GM19035 (cell line): ENCODE measurements around the gene NMT1.
"Not testable (repeated sequence)": the region's sequence is repeated elsewhere in the genome, so short reads cannot be mapped to it uniquely, and the experiment has no call there.

Experiments used
- ATAC-seq: cut with Tn5 transposase; IDR thresholded peaks from one replicate; pipeline ENCODE4 v1.9.1; 2021; ENCODE audit not compliant: unreplicated experiment

NMT1 gene

DNA sequence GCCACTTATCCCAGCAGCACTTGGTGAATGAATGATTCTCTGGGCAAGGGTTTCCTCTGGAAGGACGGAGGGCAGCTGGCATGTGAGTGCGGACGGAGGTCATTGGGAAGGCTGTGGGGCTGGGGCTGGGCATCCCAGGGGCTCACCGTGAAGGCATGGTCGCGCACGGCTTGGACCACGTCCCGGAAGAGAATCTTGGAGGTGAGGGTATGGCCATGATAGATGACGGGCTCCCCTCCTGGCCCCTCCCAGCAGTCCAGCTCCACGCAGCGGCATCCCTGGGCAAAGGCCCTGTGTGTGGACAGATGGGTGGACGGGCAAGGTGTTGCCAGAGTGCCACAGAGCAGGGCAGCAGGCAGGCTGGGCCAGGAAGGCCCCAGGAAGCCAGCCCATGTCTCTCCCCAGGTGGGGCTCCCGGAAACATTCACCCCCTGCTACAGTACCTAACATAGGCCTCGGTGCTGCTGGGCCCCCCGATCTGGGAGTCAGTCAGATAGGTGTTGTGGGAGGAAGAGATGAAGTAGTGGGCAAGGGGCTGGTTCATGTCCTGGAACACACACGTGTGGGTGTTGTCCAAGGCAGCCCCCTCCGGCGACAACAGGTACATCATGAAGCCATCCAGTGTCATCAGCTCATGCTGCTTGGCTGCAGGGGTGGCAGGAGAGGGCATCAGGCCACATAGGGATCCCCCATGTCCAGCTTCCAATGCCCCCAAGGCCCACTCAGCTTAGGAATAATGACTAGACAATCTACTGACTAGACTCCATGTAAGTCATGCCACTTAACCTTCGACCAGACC, 56.9 kb downstream of the NMT1 start:
- ATAC-seq: no peak

DNA sequence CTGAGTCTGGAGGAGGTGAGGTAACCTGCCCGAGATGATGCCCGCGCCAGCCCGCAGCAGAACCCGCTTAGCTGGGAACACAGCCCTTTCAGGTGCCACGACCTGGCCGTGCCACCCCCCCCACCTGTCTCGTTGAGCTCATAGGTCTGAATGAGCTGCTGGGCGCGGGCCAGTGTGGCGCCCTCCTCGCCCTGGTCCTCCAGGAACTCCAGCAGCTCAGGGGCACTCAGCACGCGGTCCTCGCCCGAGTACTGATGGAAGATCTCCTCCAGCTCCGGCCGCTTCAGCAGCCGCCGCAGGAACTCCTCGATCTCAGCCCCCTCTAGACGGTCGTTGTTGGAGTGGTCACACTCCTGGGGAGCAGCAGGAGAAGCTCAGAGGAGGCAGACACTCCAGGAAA, 57.6 kb downstream of the NMT1 start:
- ATAC-seq: no peak

DNA sequence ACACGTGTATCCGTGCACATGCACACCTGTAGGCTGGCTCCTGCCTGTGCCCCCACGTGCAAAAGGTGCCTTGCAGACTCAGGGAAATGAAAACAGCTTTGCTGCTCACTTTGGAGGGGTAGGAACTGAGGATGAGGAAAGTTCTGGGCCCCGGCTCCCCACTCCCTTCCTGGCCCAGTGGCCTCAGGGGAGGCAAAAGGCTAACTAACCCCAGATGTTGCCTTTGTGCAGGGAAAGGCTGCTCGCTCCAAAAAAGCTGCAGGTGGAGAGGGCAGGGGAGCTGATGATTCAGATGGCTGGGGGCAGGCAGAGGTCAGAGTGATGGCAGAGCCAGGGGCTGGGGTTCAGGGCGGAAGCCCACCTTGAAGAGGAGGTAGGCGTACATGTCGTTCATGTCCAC, 58.8 kb downstream of the NMT1 start:
- ATAC-seq: no peak

DNA sequence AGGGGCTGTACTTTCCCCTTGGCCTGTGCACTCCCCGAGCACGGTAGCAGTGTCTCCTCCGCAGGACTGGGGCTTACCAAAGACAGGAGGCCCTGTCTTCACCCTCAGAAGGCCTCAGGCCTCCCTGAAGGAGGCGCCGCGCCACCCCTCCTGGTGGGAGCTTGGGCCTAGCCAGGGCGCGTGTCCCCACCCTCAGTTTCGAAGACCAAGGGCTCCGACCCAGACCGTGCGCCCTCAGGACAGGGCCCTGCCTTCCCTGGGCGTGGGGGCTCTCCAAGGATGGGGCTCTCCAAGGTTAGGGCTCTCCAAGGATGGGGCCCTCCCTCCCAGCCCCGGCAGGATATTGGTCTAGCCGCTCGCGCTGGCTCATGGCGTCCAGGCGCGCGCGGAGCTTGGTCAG, 59.4 kb downstream of the NMT1 start:
- ATAC-seq: no peak

DNA sequence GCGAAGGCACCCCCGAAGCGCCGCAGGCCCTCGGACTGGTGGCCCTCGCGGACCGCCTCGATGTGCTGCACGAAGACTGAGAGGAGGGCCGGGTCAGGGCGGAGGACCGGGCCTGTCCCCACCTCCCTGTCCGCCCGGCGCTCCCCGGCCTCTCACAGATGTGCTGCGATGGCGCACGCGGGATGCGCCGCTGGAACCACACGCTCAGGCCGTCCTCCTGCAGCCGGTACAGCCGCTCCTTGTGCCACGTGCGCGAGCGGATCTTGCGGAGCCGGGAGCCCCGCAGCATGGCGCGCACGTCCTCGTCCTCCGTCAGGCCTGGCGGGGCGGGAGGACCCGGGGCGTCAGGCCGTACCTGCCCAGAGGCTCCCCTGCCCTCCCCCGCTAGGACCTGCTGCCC, 59.9 kb downstream of the NMT1 start:
- no peak for ATAC-seq

DNA sequence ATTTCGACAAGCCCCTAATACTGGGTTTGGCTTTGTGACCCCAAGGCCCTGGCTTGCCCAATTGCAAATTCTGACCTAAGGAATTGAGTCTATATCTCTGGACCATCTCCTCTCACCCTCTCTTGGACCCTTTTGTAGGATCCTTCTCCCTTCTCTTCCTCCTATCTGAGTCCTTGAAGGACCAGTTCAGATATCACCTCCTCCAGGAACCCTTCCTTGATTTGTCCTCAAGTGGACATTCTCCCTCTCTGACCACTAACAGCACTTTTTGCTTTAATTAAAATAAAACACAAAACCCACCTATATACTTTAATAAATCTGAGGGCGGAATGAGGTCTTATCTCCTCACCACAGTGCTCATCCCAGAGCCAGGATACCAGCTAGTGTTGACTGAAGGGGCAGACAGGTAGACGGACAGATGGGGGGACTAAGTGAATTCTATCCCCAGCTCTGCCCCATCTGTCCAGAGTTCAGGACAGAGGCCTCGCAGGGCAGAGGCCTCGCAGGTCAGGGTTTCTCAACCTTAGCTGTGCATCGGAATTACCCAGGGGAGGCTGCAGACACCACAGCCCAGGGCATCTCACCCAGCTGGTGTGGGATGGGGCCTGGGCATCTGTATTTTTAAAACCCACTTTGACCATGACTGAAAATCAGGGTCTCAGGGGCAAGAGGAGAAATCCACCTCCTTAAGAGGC, 62.1 kb downstream of the NMT1 start:
- ATAC-seq: no peak

DNA sequence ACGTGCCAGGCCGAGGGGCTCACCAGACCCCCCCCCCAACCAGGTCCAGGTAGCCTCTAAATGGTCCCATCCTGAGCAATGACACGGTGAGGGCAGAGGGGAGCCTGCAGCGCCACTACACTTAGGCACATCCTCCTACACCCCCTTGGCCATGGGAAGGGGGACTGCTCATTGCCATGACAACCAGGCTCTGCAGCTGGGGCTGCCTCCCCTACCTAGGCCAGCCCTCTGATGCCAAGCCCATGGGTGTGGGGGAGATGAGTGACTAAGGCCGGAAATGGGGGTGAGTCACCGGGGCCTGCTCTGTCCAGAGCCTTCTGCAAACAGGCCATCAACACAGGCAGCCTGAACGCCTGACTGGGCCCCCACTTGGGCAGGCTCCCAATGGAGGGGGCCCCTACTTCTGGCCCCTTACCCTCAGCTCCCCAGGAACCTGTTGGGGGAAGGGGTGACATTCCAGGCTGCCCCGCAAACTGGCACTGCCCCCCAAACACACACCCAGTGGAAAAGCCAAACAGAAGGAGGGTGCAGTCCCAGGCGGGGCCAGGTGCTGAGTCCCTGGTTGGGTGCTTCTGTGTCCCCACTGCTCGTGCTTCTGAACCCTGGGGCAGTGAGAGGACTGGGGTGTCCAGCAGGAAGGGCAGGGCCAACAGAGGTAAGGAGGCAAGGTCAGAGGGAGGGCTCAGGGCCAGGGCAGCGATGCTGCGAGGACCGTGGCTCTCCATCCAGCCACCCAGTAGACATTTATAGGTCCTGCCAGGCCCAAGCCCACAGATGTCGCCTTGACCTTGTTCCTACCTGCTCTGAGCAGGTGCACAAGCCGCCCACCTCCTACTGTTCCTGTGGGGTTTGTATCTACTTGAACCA, 63.0 kb downstream of the NMT1 start:
- ATAC-seq: no peak

DNA sequence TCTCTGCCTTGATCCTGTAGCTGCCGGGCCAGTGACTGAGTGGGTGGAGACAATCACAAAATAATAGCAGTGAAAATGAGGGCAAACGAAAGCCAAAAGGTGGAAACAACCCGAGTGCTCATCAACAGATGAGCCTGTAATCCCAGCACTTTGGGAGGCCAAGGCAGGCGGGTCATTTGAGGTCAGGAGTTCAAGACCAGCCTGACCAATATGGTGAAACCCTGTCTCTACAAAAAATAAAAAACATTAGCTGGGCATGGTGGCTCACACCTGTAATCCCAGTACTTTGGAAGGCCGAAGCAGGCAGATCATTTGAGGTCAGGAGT, 63.6 kb downstream of the NMT1 start:
- ATAC-seq: not testable (repeated sequence)

DNA sequence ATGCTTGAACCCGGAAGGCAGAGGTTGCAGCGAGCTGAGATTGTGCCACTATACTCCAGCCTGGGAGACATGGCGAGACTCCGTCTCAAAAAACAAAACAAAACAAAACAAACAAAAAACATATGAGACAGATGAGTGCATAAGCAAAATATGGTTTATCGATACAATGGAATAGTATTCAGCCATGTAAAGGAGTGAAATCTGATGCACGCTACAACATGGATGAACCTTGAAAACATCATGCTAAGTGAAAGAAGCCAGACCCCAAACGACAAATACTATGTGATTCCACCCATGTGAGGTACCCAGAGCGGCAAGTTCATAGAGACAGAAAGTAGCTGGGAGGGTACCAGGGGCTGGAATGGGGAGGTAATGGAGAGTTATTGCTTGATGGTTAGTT, 64.4 kb downstream of the NMT1 start:
- ATAC-seq: no peak

DNA sequence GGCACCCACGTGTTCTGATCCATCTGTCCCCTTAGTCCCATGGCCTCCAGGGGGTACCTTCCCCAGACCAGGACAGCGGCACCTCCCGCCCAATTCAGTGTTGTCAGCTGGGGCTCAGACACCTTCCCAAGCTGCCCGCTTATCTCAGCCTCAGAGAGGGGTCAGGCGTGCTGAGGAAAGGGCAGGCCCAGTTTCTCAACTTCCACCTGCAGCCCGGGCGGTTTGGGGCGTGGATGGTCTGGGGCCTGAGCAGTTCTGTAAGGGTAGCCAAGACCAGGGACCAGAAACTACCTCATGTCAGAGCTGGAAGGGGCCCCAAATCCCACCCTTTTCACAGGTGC, 66.1 kb downstream of the NMT1 start:
- ATAC-seq: no peak

DNA sequence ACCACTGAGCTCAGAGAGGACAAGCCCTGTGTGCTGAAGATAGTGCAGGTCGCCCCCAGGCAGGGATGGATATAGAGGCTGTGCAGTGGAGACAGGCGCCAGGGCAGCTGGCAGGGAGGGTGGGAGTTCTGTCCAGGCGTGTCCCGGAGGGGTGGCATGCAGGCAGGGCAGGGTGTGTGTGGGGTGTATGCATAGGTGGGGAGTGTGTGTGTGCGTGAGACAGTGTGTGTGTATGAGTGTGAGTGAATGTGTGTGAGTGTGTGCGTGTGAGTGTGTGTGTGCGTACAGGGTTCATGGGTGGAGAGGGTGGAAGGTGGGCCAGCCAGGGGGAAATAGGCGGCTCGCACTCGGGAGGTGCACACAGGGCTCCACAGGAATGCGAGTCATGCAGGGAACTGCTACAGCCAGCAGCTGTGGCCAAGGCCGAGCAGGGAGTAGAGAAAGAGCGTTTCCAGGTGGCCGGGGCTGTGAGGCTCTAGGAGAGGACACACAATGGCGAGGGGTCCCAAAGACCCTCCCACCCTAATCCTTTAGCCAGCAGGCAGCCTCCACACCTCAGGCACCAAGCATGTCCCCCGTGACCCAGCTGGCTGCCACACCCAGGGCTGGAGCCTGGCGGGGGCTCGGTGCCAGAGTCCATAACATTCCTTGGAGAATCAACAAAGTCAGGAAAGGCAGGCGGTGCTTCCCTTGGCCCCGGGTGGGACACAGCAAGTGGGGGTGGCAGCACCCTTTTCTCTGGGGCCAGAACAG, 66.6 kb downstream of the NMT1 start:
- no peak for ATAC-seq

DNA sequence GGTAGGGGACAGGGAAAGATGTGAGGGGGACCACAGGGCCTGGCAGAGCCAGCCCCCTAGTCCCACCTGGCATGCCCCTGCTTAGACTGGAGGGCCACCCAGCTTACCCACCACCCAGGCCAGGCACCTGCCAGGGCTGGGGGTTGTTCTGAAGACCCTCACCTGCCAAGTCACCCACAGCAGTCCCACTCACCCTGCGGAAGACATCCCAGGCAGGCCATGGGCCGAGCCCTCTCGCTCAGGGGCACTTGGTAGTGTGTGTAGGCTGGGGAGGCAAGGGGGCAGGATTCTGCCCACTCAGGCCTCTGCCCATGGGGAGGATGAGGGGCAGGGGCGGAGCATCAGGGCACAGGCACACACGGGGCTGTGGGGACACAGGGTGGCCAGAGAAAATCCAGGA, 67.2 kb downstream of the NMT1 start:
- ATAC-seq: no peak

DNA sequence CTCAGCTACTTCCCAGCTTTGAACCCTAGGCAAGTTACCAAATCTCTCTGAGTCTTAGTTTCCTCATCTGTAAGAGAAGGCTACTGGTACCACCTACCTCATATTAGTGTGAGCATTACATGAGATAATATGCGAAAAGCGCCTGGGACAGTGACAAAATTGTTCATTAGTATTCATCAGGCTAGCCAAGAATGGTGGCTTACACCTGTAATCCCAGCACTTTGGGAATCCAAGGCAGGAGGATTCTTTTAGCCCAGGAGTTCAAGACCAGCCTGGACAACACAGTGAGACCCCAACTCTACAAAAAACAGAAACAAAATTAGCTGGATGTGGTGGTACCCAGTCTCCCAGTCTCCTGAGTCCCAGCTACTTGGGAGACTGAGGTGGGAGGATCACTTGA, 67.9 kb downstream of the NMT1 start:
- ATAC-seq: no peak

DNA sequence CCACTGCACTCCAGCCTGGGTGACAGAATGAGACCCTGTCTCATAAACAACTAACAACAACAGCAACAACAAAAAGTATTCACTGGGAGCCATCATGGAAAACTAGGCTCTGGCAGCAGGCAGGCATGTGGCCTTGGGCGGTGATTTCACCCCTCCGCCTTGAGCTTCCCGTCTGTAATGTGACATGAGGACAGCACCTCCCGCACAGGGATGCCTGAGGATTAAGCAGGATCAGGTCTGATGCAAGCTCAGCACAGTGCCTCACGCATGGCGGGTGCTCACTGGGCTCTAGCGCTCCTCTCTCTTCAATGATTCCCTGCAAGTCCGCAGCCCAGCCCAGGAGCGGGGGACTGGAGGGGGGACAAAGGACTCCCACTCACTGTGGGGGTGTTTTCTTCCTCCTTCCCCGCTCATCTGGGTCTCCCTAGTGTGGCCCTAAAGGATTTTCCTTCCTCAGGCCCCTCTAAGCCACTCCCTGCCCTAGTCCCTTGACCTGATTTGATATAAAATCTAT, 68.4 kb downstream of the NMT1 start:
- no peak for ATAC-seq

DNA sequence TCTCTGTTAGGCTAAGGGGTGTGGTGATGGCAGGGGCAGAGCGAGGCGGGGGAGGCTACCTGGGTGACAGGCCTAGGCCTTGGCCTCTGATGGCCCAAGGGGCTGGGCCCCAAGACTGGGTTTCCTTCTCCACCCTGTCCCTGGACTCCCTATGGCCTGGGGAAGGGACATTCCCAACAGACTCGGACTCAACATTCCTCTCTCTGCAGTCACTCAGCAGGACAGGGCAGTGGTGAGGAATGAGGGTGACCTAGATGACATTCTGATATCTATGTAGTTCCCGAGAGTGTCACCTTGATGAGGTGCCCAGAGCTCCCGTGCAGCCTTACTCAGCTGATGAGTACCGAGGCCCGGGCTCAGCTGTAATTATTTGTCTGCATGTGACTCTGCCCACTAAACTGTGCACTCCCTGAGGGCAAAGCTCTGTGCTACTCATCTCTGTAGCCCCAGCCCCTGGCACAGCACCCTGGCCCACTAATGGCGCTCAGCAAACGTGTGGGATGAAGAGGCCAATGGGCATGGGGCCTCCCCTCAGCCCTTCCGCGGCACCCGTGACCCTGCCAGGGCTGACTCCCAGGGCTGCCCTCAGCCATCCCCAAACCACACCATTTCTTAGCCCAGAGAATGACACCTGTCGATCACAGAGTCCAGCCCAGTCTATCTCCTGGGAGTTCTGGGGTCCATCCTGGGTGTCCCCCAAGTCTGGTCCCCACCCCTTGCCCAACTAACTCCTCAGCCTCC, 69.0 kb downstream of the NMT1 start:
- no peak for ATAC-seq

DNA sequence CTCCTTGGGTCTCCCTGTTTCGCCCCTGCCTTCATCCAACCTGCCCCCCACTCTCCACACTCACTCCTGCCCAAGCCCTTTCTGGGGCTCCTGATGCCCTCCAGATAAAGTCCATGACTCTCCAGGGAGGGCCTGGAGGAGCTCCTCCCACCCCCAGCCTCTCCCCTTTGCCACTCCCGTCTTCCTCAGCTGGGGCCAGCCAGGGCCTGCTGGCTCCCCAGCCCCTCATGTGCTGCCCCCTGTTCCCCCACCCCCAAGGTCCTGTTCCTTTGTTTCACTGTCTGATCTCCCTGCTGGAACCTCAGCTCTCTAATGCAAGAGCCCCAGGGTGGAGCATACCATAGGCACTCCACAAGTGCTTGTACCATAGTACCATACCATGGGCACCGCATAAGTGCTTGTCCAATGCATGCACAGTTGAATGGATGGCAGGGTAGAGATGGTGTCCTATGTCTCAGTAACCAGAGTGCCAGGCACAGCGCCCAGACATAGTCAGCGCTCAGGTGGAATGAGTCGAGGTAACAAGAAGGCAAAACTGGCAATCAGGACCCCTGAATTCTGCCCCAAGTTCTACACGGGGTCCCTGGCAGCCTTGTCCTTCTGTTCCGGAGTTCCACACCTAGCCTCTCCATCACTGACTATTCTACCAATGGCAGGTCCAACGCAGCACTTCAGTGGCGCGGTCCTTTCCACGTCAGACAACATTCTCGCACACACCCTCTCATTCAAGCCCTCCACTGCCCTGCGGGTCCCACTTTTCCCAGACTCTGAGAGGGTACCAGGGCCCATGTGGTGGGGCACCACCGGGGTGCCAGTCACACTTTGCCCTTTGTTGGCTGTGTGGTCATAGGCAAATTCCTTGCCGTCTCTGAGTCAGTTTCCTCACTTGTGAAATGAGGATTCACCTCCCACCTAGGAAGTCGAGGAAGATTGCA, 69.8 kb downstream of the NMT1 start:
- no peak for ATAC-seq

DNA sequence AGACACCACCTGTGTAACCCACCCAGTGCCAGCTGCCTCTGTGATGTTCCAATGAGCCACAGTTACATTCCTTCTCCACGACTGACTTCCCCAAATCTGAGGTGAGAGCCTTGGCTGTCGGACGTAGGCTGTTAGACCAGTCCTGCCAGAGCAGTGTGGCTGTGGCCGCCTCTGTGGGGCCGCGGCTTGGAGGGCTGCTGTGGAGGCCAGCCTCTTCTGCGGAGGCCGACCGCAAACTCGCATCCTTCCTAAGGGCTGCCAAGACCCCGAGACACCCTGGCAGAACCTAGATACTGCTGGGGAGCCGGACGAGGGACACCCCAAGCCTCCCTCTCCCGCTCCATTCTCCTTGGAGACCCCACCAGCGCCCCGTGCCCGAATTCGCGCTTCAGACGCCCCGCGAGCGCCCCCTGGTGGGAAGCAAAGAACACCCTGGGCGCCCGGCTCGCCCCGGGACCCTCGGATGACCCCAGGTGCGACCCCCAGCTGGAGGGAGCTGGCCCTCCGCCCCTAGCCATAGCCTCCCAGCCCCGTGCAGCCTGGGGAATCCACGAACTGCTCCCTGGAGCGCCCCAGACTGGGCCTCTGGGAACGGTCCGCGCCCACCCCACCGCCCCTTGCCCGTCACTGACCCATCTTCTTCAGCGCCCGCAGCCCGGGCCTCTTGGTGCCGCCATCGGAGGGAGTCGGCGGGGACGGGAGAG, 70.7 kb downstream of the NMT1 start:
- no peak for ATAC-seq

DNA sequence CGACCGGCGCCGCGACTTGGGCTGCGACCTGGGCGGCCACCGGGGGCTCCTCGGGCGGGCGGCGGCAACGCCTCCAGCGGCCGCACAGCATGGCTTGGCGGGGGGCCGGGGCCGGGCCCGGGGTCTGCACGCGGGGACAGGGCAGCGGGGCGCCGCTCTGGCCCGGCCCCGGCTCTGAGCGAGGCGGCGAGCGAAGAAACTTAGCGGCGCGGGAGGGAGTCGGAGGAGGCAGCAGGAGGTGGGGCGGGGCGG, 71.1 kb downstream of the NMT1 start, which contains the start of gene PLCD3:
TSS of gene PLCD3 (minus strand) at position 196 of the 252 bp plus-strand sequence. CDS start at position 91, 105 bp downstream.
- no peak for ATAC-seq
